ENCODE data around the gene MAP3K6. TPM values are rescaled to one million over a fixed set of nuclear protein-coding genes. Genes with fewer than 3 reads are reported as not detected.

MAP3K6 gene
- total RNA-seq, 4 donors from 2014 or later = 82.2 to 122 (median 101) TPM

GRCh38 chr1:27366113-27366410, 699 bp downstream of the MAP3K6 start:
- Histone ChIP-seq H3K27ac (peak overlapping the region; percentile 95 to 100 (median 97)), H3K27me3 (no peaks in the 10 kb centered on the region), H3K36me3 (peaks cover 0 to 37% (median 6%) of the 10 kb centered on the region in 3 donors), H3K9me3 (no peaks in the 10 kb centered on the region), H3K4me3 (peak overlapping the region; percentile 66 to 82 (median 74)), H3K4me1 (peaks cover 0 to 52% (median 33%) of the 10 kb centered on the region in 4 donors)
- DNase-seq (ENCODE audit: low spot score in 2 of 2) = peak; percentile 80 to 86
- TF ChIP-seq EP300 (IDR thresholded peaks at IDR 0.05) = no peak
- TF ChIP-seq POLR2A (IDR thresholded peaks at IDR 0.05) = peak in 1 of 2 donors; percentile 35
- TF ChIP-seq CTCF (IDR thresholded peaks at IDR 0.05) = no peak
- 0 to 3% methylated on average over 15 to 16 of the region's 30 CpGs for WGBS, 2 donors

- H3K4me3 ChIP-seq = peak overlapping the region; percentile 66 to 82 (median 74)
- peak overlapping the region; percentile 95 to 100 (median 97) for H3K27ac ChIP-seq
- no peaks in the 10 kb centered on the region for H3K9me3 ChIP-seq
- H3K27me3 ChIP-seq = no peaks in the 10 kb centered on the region
- TF ChIP-seq CTCF (IDR thresholded peaks at IDR 0.05) = no peak
- peak; percentile 67 to 82 for TF ChIP-seq POLR2A (IDR thresholded peaks at IDR 0.05)
- TF ChIP-seq EP300 (IDR thresholded peaks at IDR 0.05) = peak in 1 of 2 donors; percentile 93
- WGBS, 2 donors = 1 to 2% methylated on average over 25 to 40 of the region's 40 CpGs
- H3K36me3 ChIP-seq = peaks cover 0 to 43% (median 6%) of the 10 kb centered on the region in 3 donors
- peaks cover 0 to 56% (median 35%) of the 10 kb centered on the region in 4 donors for H3K4me1 ChIP-seq
- DNase-seq (ENCODE audit: low spot score in 2 of 2) = peak; percentile 89 to 93
Measured at GRCh38 chr1:27365372-27366112, 1.2 kb downstream of the MAP3K6 start.

GRCh38 chr1:27364696-27365371, 1.9 kb downstream of the MAP3K6 start:
- no peak for DNase-seq (ENCODE audit: low spot score in 2 of 2)
- Histone ChIP-seq H3K36me3 (peaks cover 0 to 49% (median 6%) of the 10 kb centered on the region in 3 donors), H3K27me3 (no peaks in the 10 kb centered on the region), H3K9me3 (no peaks in the 10 kb centered on the region), H3K4me3 (peak overlapping the region; percentile 66 to 82 (median 74)), H3K4me1 (peaks cover 0 to 63% (median 36%) of the 10 kb centered on the region in 4 donors), H3K27ac (peak overlapping the region; percentile 95 to 100 (median 97))
- no peak for TF ChIP-seq POLR2A (IDR thresholded peaks at IDR 0.05)
- no peak for TF ChIP-seq EP300 (IDR thresholded peaks at IDR 0.05)
- TF ChIP-seq CTCF (IDR thresholded peaks at IDR 0.05) = no peak
- 74 to 75% methylated on average over 8 to 10 of the region's 11 CpGs for WGBS, 2 donors

- H3K36me3 ChIP-seq = peaks cover 0 to 57% (median 6%) of the 10 kb centered on the region in 3 donors
- TF ChIP-seq POLR2A (IDR thresholded peaks at IDR 0.05) (no peak), EP300 (IDR thresholded peaks at IDR 0.05) (no peak), CTCF (IDR thresholded peaks at IDR 0.05) (no peak)
- no peak for DNase-seq (ENCODE audit: low spot score in 2 of 2)
- H3K4me1 ChIP-seq = peaks cover 0 to 58% (median 34%) of the 10 kb centered on the region in 4 donors
- peak overlapping the region in 1 of 4 donors; percentile 82 for H3K4me3 ChIP-seq
- WGBS, 2 donors = 77 to 79% methylated on average over 17 to 24 of the region's 26 CpGs
- H3K27me3 ChIP-seq = no peaks in the 10 kb centered on the region
- no peaks in the 10 kb centered on the region for H3K9me3 ChIP-seq
- H3K27ac ChIP-seq = peak overlapping the region in 1 of 4 donors; percentile 100
Measured at GRCh38 chr1:27363766-27364695, 2.7 kb downstream of the MAP3K6 start.
